ENCODE data around the gene TBC1D8. TPM values are rescaled to one million over a fixed set of nuclear protein-coding genes. Genes with fewer than 3 reads are reported as not detected.
A peak's percentile ranks its signal among the peaks of the same experiment; 100 is the strongest.

The TBC1D8 gene
- total RNA-seq, 1 experiment from 2014 or later = 139 TPM

DNA sequence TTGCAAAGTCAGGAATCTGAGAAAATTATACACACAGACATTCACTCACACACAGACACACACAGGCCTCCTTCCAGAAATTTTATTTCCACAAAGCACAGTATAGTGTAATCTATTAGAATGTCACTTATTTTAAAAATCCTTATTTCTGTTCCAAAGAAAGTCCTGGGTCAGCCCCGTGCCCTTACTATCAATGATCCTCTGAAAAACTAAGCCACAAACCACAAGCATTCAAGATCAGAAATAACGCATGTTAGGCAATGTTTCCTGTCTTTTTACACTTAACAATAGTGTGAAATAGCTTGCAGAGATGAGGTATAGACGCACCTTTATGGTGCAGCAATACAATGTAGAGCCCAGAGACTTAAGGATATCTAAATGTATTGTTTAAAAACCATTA is 25.8 kb downstream of the TBC1D8 start:
- DNase-seq (ENCODE audit: low read depth, low spot score) (no peak), ATAC-seq (peak; percentile 6; the same call in 1 of the 2 replicates)
- peaks cover 5% of the 10 kb centered on the region; the same call in 1 of the 2 replicates for H3K36me3 ChIP-seq (ENCODE audit: control insufficient read depth, insufficient read depth, low read length)
- no peaks in the 10 kb centered on the region for H3K9me3 ChIP-seq (ENCODE audit: control insufficient read depth, insufficient read depth, low read depth, low read length)
- H3K4me3 ChIP-seq (ENCODE audit: low read depth in 2 of 2, low read length in 2 of 2) = peak overlapping the region in 1 of 2 experiments; percentile 16; a peak in 1 of 4 replicates
- ChIA-PET CTCF (no interaction called here), POLR2A (no interaction called here)
- TF ChIP-seq TCF7L2 (IDR thresholded peaks at IDR 0.05; ENCODE audit: low read depth, low read length) (no peak), REST (IDR thresholded peaks at IDR 0.05; ENCODE audit: insufficient read depth in 1 of 2, low read depth in 2 of 2, low read length in 1 of 2) (no peak), SIN3A (IDR thresholded peaks at IDR 0.05; ENCODE audit: borderline replicate concordance, insufficient read depth, low read depth, low read length) (no peak), POLR2AphosphoS5 (IDR thresholded peaks at IDR 0.05; ENCODE audit: low read depth, low read length) (no peak)
- TF ChIP-seq, protein P1, sequence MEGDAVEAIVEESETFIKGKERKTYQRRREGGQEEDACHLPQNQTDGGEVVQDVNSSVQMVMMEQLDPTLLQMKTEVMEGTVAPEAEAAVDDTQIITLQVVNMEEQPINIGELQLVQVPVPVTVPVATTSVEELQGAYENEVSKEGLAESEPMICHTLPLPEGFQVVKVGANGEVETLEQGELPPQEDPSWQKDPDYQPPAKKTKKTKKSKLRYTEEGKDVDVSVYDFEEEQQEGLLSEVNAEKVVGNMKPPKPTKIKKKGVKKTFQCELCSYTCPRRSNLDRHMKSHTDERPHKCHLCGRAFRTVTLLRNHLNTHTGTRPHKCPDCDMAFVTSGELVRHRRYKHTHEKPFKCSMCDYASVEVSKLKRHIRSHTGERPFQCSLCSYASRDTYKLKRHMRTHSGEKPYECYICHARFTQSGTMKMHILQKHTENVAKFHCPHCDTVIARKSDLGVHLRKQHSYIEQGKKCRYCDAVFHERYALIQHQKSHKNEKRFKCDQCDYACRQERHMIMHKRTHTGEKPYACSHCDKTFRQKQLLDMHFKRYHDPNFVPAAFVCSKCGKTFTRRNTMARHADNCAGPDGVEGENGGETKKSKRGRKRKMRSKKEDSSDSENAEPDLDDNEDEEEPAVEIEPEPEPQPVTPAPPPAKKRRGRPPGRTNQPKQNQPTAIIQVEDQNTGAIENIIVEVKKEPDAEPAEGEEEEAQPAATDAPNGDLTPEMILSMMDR (IDR thresholded peaks at IDR 0.05) = no peak
- BruUV-seq (replicated peaks) = no TSS peak
- in situ Hi-C loops (cut with HindIII; ENCODE audit: low pct_unique_long_range_greater_than_20kb, low sequenced_read_pairs) (no loop called here), intact Hi-C loops (cut with micrococcal nuclease; ENCODE audit: unreplicated experiment) (no loop called here)
- peaks cover 96% of the 10 kb centered on the region for H3K4me1 ChIP-seq (ENCODE audit: control insufficient read depth, insufficient read depth, low read length)
- no peaks in the 10 kb centered on the region for H3K27me3 ChIP-seq (ENCODE audit: control insufficient read depth, insufficient read depth, low read length)
- H3K27ac ChIP-seq (ENCODE audit: low read length) = peak overlapping the region; percentile 100

DNA sequence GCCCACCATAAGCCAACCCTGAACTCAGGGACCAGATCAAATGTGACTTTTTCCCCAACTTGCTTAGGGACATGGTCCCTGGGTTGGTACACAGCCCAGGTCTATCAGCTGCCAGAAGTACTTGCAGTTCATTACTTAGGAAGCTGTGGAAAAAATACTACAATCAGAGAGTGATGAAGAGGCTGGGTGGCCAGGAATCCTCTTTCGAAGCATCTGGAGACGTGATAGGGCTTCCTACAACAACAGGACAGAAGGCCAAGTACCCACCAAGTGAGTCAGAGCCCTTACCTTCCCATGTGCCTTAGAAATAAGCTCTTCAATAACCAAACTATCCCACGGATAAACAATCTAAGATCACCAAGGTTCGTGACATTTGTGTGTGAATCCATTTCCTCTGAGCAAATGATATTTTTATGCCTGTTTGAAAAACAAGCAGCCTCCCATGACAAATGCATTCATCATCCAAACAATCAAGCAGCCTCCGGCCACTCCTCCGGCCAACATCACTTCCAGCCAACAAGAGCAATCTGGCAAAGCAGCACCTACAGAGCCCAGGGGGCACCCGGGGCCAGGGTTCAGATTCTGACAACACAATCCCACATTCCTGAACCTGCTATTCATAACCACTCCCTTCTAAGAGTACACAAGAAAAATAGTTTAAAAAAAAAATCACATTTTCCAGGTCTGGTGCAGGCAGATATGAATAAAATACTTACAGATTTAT is 26.4 kb downstream of the TBC1D8 start:
- CTCF ChIA-PET = no interaction called here

More for the DNA sequence above, 26.4 kb downstream of the TBC1D8 start:
- intact Hi-C loops (cut with micrococcal nuclease; ENCODE audit: unreplicated experiment) = no loop called here
- DNase-seq (ENCODE audit: low read depth, low spot score) (peak; percentile 98), ATAC-seq (peak; percentile 84)
- Histone ChIP-seq H3K4me1 (ENCODE audit: control insufficient read depth, insufficient read depth, low read length) (peaks cover 96% of the 10 kb centered on the region), H3K27ac (ENCODE audit: low read length) (peak overlapping the region; percentile 100), H3K27me3 (ENCODE audit: control insufficient read depth, insufficient read depth, low read length) (no peaks in the 10 kb centered on the region), H3K4me3 (ENCODE audit: low read depth in 2 of 2, low read length in 2 of 2) (peak overlapping the region in 1 of 2 experiments; percentile 16; a peak in 2 of 4 replicates), H3K36me3 (ENCODE audit: control insufficient read depth, insufficient read depth, low read length) (peaks cover 5% of the 10 kb centered on the region; the same call in 1 of the 2 replicates), H3K9me3 (ENCODE audit: control insufficient read depth, insufficient read depth, low read depth, low read length) (no peaks in the 10 kb centered on the region)
- POLR2A ChIA-PET = no interaction called here
- TF ChIP-seq POLR2AphosphoS5 (IDR thresholded peaks at IDR 0.05; ENCODE audit: low read depth, low read length) (no peak; the same call in 1 of the 2 replicates), TCF7L2 (IDR thresholded peaks at IDR 0.05; ENCODE audit: low read depth, low read length) (peak; percentile 49), REST (IDR thresholded peaks at IDR 0.05; ENCODE audit: insufficient read depth in 1 of 2, low read depth in 2 of 2, low read length in 1 of 2) (0 out of 4 replicates have a peak, but pooled peaks of 1 of the 2 experiments have one; percentile 10), SIN3A (IDR thresholded peaks at IDR 0.05; ENCODE audit: borderline replicate concordance, insufficient read depth, low read depth, low read length) (0 out of 2 replicates have a peak, but pooled peaks have one; percentile 59)
- TF ChIP-seq, protein P1 (IDR thresholded peaks at IDR 0.05) = no peak
- in situ Hi-C loops (cut with HindIII; ENCODE audit: low pct_unique_long_range_greater_than_20kb, low sequenced_read_pairs) = no loop called here
- TSS peak; percentile 16 for BruUV-seq (replicated peaks)

Measured in Panc1 (cell line).